GM21526 (cell line): Measurements from ENCODE around the gene ZACN.

Experiments
- ATAC-seq: cut with Tn5 transposase; IDR thresholded peaks from one replicate; pipeline ENCODE4 v1.9.1; 2021; ENCODE audit warnings: moderate library complexity; ENCODE audit not compliant: unreplicated experiment, low FRiP score

The ZACN gene

GRCh38 chr17:76125922-76126321 is 46.9 kb downstream of the ZACN start:
- ATAC-seq, result no peak

GRCh38 chr17:76130473-76130872 is 51.5 kb downstream of the ZACN start:
- ATAC-seq, result no peak

- ATAC-seq, result no peak
Measured at GRCh38 chr17:76131051-76131691, 52.2 kb downstream of the ZACN start.

- no peak for ATAC-seq
Measured at GRCh38 chr17:76131692-76132573, 53.0 kb downstream of the ZACN start.
